Measurements from ENCODE around the gene ATP4A.

The ATP4A gene

GRCh38 chr19:35545855-35546381 is 17.5 kb downstream of the ATP4A start:
- TF ChIP-seq CTCF (IDR thresholded peaks at IDR 0.05; ENCODE audit: low read depth, low read length), result no peak
- peak overlapping the region; percentile 87 for H3K4me3 ChIP-seq (ENCODE audit: low read depth, low read length)

GRCh38 chr19:35545001-35545854 is 18.2 kb downstream of the ATP4A start, which contains the start of gene TMEM147:
TSS of gene TMEM147 (plus strand) at chr19:35545626. CDS start at chr19:35545740, 114 bp downstream.
- TF ChIP-seq CTCF (IDR thresholded peaks at IDR 0.05; ENCODE audit: low read depth, low read length), result no peak
- peak within 1 kb of the TSS; percentile 87 for H3K4me3 ChIP-seq (ENCODE audit: low read depth, low read length)

- H3K4me3 ChIP-seq (ENCODE audit: low read depth, low read length), result peak overlapping the region; percentile 87
- TF ChIP-seq CTCF (IDR thresholded peaks at IDR 0.05; ENCODE audit: low read depth, low read length), result no peak
These were observed 19.2 kb downstream of the ATP4A start for GRCh38 chr19:35544110-35544802.

- no peak for TF ChIP-seq CTCF (IDR thresholded peaks at IDR 0.05; ENCODE audit: low read depth, low read length)
- H3K4me3 ChIP-seq (ENCODE audit: low read depth, low read length), result no peak overlapping the region
These were observed 20.0 kb downstream of the ATP4A start for GRCh38 chr19:35543280-35544109.

- TF ChIP-seq CTCF (IDR thresholded peaks at IDR 0.05; ENCODE audit: low read depth, low read length), result no peak
- no peak overlapping the region for H3K4me3 ChIP-seq (ENCODE audit: low read depth, low read length)
These were observed 21.2 kb downstream of the ATP4A start for GRCh38 chr19:35542209-35542608.

- H3K4me3 ChIP-seq (ENCODE audit: low read depth, low read length), result no peak overlapping the region
- TF ChIP-seq CTCF (IDR thresholded peaks at IDR 0.05; ENCODE audit: low read depth, low read length), result no peak
These were observed 23.0 kb downstream of the ATP4A start for GRCh38 chr19:35540356-35540927.

Data from WI38 (cell line).